Neural cell (in vitro differentiated cells): ENCODE data around the gene RGL1. TPM values are rescaled to one million over a fixed set of nuclear protein-coding genes. Genes with fewer than 3 reads are reported as not detected.

Source experiments
- H2AFZ ChIP-seq: fragments of 200-600, 300-800 bp; sonication (generic), shearing (Covaris generic); 2 replicates; pipeline ENCODE4 v1.6.0; 2014; ENCODE audit warnings: low read depth, mild to moderate bottlenecking, antibody characterized with exemption, low read length, moderate library complexity
- H3F3A ChIP-seq: fragments of 200-600 bp; shearing (Covaris generic); 2 replicates; pipeline ENCODE4 v1.6.1; 2016; ENCODE audit warnings: mild to moderate bottlenecking, moderate library complexity, mixed read lengths, antibody characterized with exemption, low read length; ENCODE audit not compliant: insufficient read depth, poor library complexity, severe bottlenecking
- H3K27ac ChIP-seq: fragments of 200-600, 300-800 bp; sonication (generic), shearing (Covaris generic); 2 replicates; pipeline ENCODE4 v1.5.1; 2014; ENCODE audit warnings: mild to moderate bottlenecking, low read length, moderate library complexity
- H3K27me3 ChIP-seq: fragments of 300-800, 200-600 bp; sonication (generic), shearing (Covaris generic); 2 replicates; pipeline ENCODE4 v1.6.0; 2014; ENCODE audit warnings: mild to moderate bottlenecking, low read depth, low read length, moderate library complexity; ENCODE audit not compliant: insufficient read depth
- H3K36me3 ChIP-seq: fragments of 300-800, 200-600 bp; sonication (generic), shearing (Covaris generic); 2 replicates; pipeline ENCODE4 v1.5.1; 2014; ENCODE audit warnings: mild to moderate bottlenecking, antibody characterized with exemption, low read length, moderate library complexity; ENCODE audit not compliant: insufficient read depth
- H3K4me2 ChIP-seq: fragments of 300-800, 200-600 bp; sonication (generic), shearing (Covaris generic); 2 replicates; pipeline ENCODE4 v1.6.0; 2014; ENCODE audit warnings: mild to moderate bottlenecking, low read length
- H3K4me3 ChIP-seq: fragments of 300-800, 200-600 bp; sonication (generic), shearing (Covaris generic); 2 replicates; pipeline ENCODE4 v1.5.1; 2014; ENCODE audit warnings: mild to moderate bottlenecking, low read length, moderate library complexity
- H3K79me2 ChIP-seq: fragments of 200-600 bp; shearing (Covaris generic); replicated peaks from 2 replicates; pipeline ENCODE4 v1.6.0; 2014; ENCODE audit warnings: mild to moderate bottlenecking, low read length, moderate library complexity; ENCODE audit not compliant: insufficient read depth
- H3K9ac ChIP-seq: fragments of 300-800, 200-600 bp; sonication (generic), shearing (Covaris generic); 2 replicates; pipeline ENCODE4 v1.6.1; 2016; ENCODE audit warnings: mild to moderate bottlenecking, low read length, mixed read lengths
- H3K9me2 ChIP-seq: fragments of 200-600 bp; shearing (Covaris generic); 2 replicates; pipeline ENCODE4 v1.6.1; 2016; ENCODE audit warnings: mild to moderate bottlenecking, low read length, mixed read lengths; ENCODE audit not compliant: insufficient read depth
- H3K9me3 ChIP-seq: fragments of 200-600, 300-800 bp; sonication (generic), shearing (Covaris generic); 2 replicates; pipeline ENCODE4 v1.6.1; 2016; ENCODE audit warnings: mild to moderate bottlenecking, mixed run types, low read length, moderate library complexity, mixed read lengths
- H4K20me1 ChIP-seq: fragments of 200-600 bp; shearing (Covaris generic); 2 replicates; pipeline ENCODE4 v1.6.1; 2016; ENCODE audit warnings: mild to moderate bottlenecking, mixed run types; ENCODE audit not compliant: insufficient read depth
- EP300 ChIP-seq: fragments of 450-650 bp; conservative IDR thresholded peaks from 2 replicates; pipeline ENCODE4 v1.6.1; 2014; ENCODE audit warnings: antibody characterized with exemption, mild to moderate bottlenecking, moderate library complexity; ENCODE audit not compliant: poor library complexity, severe bottlenecking
- EZH2 ChIP-seq: fragments of 200-600, 300-800 bp; shearing (Covaris generic), sonication (generic); IDR thresholded peaks from 2 replicates; pipeline ENCODE4 v1.6.1; 2014; ENCODE audit warnings: antibody characterized with exemption, low read length, borderline replicate concordance, mild to moderate bottlenecking; ENCODE audit not compliant: insufficient read depth, poor library complexity, severe bottlenecking
- MXI1 ChIP-seq: fragments of 450-650 bp; conservative IDR thresholded peaks from 2 replicates; pipeline ENCODE4 v1.6.1; 2014; ENCODE audit warnings: antibody characterized with exemption, mild to moderate bottlenecking; ENCODE audit not compliant: poor library complexity, severe bottlenecking
- POLR2AphosphoS5 ChIP-seq: IDR thresholded peaks from 2 replicates; pipeline ENCODE4 v1.6.1; 2012
- RAD21 ChIP-seq: fragments of 450-650 bp; conservative IDR thresholded peaks from 2 replicates; pipeline ENCODE4 v1.6.1; 2014; ENCODE audit warnings: antibody characterized with exemption, mild to moderate bottlenecking, moderate library complexity
- REST ChIP-seq: IDR thresholded peaks from 2 replicates; pipeline ENCODE4 v1.6.1; 2012; ENCODE audit warnings: borderline replicate concordance
- SMC3 ChIP-seq: fragments of 450-650 bp; conservative IDR thresholded peaks from 2 replicates; pipeline ENCODE4 v1.6.1; 2014; ENCODE audit warnings: antibody characterized with exemption, mild to moderate bottlenecking, moderate library complexity; ENCODE audit not compliant: poor library complexity
- TAF1 ChIP-seq: IDR thresholded peaks from 2 replicates; pipeline ENCODE4 v1.6.1; 2012; ENCODE audit warnings: low read depth
- polyA plus RNA-seq: library from polyadenylated mRNA; depleted of rRNA; stranded (reverse); fragments of >200 nt; gene quantifications from 2 replicates; pipeline ENCODE4 v1.2.3, GENCODE V29; 2014
- TF ChIP-seq, protein P1 (sequence below): fragments of 450-650 bp; IDR thresholded peaks from 2 replicates; pipeline ENCODE4 v1.5.1; 2014; ENCODE audit warnings: antibody characterized with exemption, mild to moderate bottlenecking, moderate library complexity; ENCODE audit not compliant: poor library complexity, severe bottlenecking

Gene RGL1
- polyA plus RNA-seq, 1 donor from 2014 or later, result 14.7 TPM

GRCh38 chr1:183778568-183779433, 26.1 kb upstream of the RGL1 start:
- Histone ChIP-seq H3K9me2 (no peaks in the 10 kb centered on the region), H3K79me2 (no peaks in the 10 kb centered on the region), H3F3A (no peaks in the 10 kb centered on the region), H3K4me2 (no peak overlapping the region), H3K27ac (no peak overlapping the region), H3K9me3 (no peaks in the 10 kb centered on the region), H4K20me1 (no peaks in the 10 kb centered on the region), H3K36me3 (no peaks in the 10 kb centered on the region), H3K27me3 (no peaks in the 10 kb centered on the region), H3K4me3 (no peak overlapping the region), H3K9ac (no peak overlapping the region), H2AFZ (no peak overlapping the region)
- TF ChIP-seq EP300, result no peak

DNA sequence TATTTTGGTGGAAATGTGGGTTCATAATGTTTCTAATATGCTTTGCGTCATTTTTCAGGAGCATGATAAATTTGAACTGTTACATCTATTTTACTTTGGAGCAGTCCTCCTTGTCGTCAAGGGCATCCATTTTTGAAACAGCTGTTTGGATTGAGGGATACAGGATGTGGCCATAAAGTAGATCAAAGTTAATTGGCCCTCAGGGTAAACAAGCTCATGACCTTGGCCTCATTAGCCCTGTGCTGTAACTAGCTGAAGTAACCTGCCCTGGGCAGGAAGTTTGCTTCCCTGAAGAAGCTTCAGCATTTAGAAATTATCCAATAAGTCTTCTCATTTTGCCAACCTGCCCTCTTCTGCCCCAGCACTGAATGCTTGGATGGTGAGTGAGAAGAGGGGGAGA, 24.8 kb upstream of the RGL1 start:
- H3K36me3 ChIP-seq, result no peaks in the 10 kb centered on the region
- no peak overlapping the region for H2AFZ ChIP-seq
- H3K4me3 ChIP-seq, result no peak overlapping the region
- TF ChIP-seq EP300 (no peak), EZH2 (no peak), MXI1 (no peak), SMC3 (no peak), POLR2AphosphoS5 (no peak), TAF1 (no peak), RAD21 (no peak), REST (no peak)
- TF ChIP-seq, protein P1, sequence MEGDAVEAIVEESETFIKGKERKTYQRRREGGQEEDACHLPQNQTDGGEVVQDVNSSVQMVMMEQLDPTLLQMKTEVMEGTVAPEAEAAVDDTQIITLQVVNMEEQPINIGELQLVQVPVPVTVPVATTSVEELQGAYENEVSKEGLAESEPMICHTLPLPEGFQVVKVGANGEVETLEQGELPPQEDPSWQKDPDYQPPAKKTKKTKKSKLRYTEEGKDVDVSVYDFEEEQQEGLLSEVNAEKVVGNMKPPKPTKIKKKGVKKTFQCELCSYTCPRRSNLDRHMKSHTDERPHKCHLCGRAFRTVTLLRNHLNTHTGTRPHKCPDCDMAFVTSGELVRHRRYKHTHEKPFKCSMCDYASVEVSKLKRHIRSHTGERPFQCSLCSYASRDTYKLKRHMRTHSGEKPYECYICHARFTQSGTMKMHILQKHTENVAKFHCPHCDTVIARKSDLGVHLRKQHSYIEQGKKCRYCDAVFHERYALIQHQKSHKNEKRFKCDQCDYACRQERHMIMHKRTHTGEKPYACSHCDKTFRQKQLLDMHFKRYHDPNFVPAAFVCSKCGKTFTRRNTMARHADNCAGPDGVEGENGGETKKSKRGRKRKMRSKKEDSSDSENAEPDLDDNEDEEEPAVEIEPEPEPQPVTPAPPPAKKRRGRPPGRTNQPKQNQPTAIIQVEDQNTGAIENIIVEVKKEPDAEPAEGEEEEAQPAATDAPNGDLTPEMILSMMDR, result no peak
- H3K79me2 ChIP-seq, result no peaks in the 10 kb centered on the region
- H4K20me1 ChIP-seq, result no peaks in the 10 kb centered on the region
- H3K9me3 ChIP-seq, result no peaks in the 10 kb centered on the region
- H3K9me2 ChIP-seq, result no peaks in the 10 kb centered on the region
- H3F3A ChIP-seq, result no peaks in the 10 kb centered on the region
- no peaks in the 10 kb centered on the region for H3K27me3 ChIP-seq
- no peak overlapping the region for H3K9ac ChIP-seq
- no peak overlapping the region for H3K27ac ChIP-seq
- H3K4me2 ChIP-seq, result no peak overlapping the region
